Karpas-422 (cell line): Measurements from ENCODE around the gene PDZD2. TPM values are rescaled to one million over a fixed set of nuclear protein-coding genes. Genes with fewer than 3 reads are reported as not detected.

Experiments used
- DNase-seq: peaks from one replicate; pipeline ENCODE4 v3.0.0-alpha.2; 2015
- H2AFZ ChIP-seq: fragments of 200-600 bp; sonication (generic); 2 replicates; pipeline ENCODE4 v1.6.1; 2014; ENCODE audit warnings: antibody characterized with exemption, low read length, mixed read lengths
- H3K27ac ChIP-seq: fragments of 200-600 bp; sonication (generic); 2 replicates; pipeline ENCODE4 v1.5.1; 2014; ENCODE audit warnings: mild to moderate bottlenecking, low read length, moderate library complexity
- H3K27me3 ChIP-seq: fragments of 200-600 bp; sonication (generic); 2 replicates; pipeline ENCODE4 v1.6.1; 2014; ENCODE audit warnings: low read length, mixed read lengths
- H3K36me3 ChIP-seq: fragments of 200-600 bp; sonication (generic); 2 replicates; pipeline ENCODE4 v1.6.1; 2014; ENCODE audit warnings: low read length, mixed read lengths; ENCODE audit not compliant: insufficient read depth
- H3K4me1 ChIP-seq: fragments of 200-600 bp; sonication (generic); 2 replicates; pipeline ENCODE4 v1.6.1; 2014; ENCODE audit warnings: mild to moderate bottlenecking, low read length, mixed read lengths
- H3K4me2 ChIP-seq: fragments of 200-600 bp; sonication (generic); 2 replicates; pipeline ENCODE4 v1.6.1; 2014; ENCODE audit warnings: low read length, low read depth, mild to moderate bottlenecking; ENCODE audit not compliant: poor library complexity, severe bottlenecking
- H3K4me3 ChIP-seq: fragments of 200-600 bp; sonication (generic); 2 replicates; pipeline ENCODE4 v1.5.1; 2014; ENCODE audit warnings: mild to moderate bottlenecking, antibody characterized with exemption, low read length, mixed read lengths
- H3K79me2 ChIP-seq: fragments of 200-600 bp; sonication (generic); 2 replicates; pipeline ENCODE4 v1.6.1; 2014; ENCODE audit warnings: mild to moderate bottlenecking, low read length, mixed read lengths
- H3K9ac ChIP-seq: fragments of 200-600 bp; sonication (generic); 2 replicates; pipeline ENCODE4 v1.6.0; 2014; ENCODE audit warnings: low read length
- H3K9me2 ChIP-seq: fragments of 200-600 bp; sonication (generic), shearing (Covaris generic); replicated peaks from 2 replicates; pipeline ENCODE4 v1.6.0; 2014; ENCODE audit warnings: mild to moderate bottlenecking, low read length, moderate library complexity; ENCODE audit not compliant: insufficient read depth
- H3K9me3 ChIP-seq: fragments of 300-700, 200-600 bp; sonication (generic); 2 replicates; pipeline ENCODE4 v1.6.1; 2014; ENCODE audit warnings: low read length, mixed read lengths
- H4K20me1 ChIP-seq: fragments of 200-600 bp; sonication (generic); 2 replicates; pipeline ENCODE4 v1.6.1; 2014; ENCODE audit warnings: mild to moderate bottlenecking, antibody characterized with exemption, low read length, low read depth; ENCODE audit not compliant: insufficient read depth
- total RNA-seq: library from RNA; depleted of rRNA; stranded (reverse); fragments of >200 nt; shearing (Covaris generic); gene quantifications from 2 replicates; pipeline ENCODE4 v1.2.3, GENCODE V29; 2014; ENCODE audit warnings: low replicate concordance

Gene PDZD2
- total RNA-seq, 1 experiment from 2014 or later, result not detected

GRCh38 chr5:31894141-31894540 is 255.2 kb downstream of the PDZD2 start:
- Histone ChIP-seq H3K9me2 (no peaks in the 10 kb centered on the region), H3K4me1 (no peaks in the 10 kb centered on the region), H3K9ac (no peak overlapping the region), H4K20me1 (no peaks in the 10 kb centered on the region), H3K4me2 (no peak overlapping the region), H3K27ac (no peak overlapping the region), H3K4me3 (no peak overlapping the region), H3K27me3 (no peaks in the 10 kb centered on the region), H3K9me3 (no peaks in the 10 kb centered on the region), H2AFZ (no peak overlapping the region), H3K79me2 (no peaks in the 10 kb centered on the region), H3K36me3 (no peaks in the 10 kb centered on the region)
- DNase-seq, result no peak

DNA sequence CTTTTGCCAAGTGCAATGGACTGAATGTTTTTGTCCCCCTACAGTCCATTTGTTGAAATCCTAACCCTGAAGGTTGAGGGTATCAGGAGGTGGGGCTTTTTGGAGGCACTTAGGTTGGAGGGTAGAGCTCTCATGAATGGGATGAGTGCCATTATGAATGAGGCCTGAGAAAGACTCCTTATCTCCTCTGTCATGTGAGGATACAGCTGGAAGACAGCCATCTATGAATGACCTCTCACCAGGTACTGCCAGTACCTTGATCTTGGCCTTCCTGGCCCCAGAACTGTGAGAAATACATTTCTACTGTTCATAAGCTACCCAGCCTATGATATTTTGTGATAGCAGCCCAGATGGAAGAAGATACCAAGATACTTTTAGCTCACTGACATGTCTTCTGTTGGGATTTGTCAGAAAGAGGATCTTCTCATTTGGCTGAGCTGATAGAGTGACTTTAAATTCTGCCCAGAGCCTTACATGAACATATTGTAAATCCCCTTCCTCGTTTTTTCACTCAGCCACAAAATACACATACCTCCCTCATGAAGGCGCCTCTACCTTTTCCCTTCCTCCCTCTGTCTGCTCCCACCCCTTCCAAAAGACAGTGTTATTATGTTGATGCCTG is 256.4 kb downstream of the PDZD2 start:
- Histone ChIP-seq H3K9me2 (no peaks in the 10 kb centered on the region), H3K36me3 (no peaks in the 10 kb centered on the region), H4K20me1 (no peaks in the 10 kb centered on the region), H3K9ac (no peak overlapping the region), H3K27ac (no peak overlapping the region), H2AFZ (no peak overlapping the region), H3K79me2 (no peaks in the 10 kb centered on the region), H3K9me3 (no peaks in the 10 kb centered on the region), H3K27me3 (no peaks in the 10 kb centered on the region), H3K4me2 (no peak overlapping the region), H3K4me3 (no peak overlapping the region), H3K4me1 (no peaks in the 10 kb centered on the region)
- no peak for DNase-seq

DNA sequence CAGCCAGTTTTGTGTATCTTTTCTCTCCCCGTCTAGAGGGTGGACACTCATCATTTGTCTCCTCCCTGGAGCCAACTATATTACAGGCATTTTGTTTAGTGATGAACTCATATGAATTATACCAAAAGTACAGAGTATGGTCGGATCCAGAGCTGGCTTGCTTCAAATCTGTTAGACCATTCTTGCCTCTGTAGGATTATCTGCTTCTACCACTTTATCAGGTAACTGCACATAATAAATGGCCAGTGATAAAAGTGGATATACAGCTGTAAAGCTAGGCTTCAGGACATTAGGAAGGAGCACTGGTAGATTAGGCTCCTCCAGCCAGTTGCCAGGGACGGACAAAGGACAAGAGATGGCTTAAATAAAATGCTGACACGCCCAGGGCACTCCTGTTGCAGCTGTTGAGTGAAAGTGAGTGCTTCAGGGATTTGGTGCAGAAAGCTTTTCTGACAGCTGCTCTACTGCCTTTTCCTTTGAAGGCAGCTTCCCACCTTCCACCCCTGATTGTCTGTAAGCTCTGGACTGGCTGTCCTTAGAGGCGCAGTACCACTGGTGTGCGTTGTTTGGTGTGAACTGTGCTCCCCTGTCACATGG is 259.2 kb downstream of the PDZD2 start:
- Histone ChIP-seq H3K79me2 (no peaks in the 10 kb centered on the region), H3K27ac (no peak overlapping the region), H3K4me3 (no peak overlapping the region), H3K36me3 (no peaks in the 10 kb centered on the region), H3K4me2 (no peak overlapping the region), H2AFZ (no peak overlapping the region), H4K20me1 (no peaks in the 10 kb centered on the region), H3K27me3 (no peaks in the 10 kb centered on the region), H3K4me1 (no peaks in the 10 kb centered on the region), H3K9ac (no peak overlapping the region), H3K9me2 (no peaks in the 10 kb centered on the region), H3K9me3 (no peaks in the 10 kb centered on the region)
- DNase-seq, result no peak

DNA sequence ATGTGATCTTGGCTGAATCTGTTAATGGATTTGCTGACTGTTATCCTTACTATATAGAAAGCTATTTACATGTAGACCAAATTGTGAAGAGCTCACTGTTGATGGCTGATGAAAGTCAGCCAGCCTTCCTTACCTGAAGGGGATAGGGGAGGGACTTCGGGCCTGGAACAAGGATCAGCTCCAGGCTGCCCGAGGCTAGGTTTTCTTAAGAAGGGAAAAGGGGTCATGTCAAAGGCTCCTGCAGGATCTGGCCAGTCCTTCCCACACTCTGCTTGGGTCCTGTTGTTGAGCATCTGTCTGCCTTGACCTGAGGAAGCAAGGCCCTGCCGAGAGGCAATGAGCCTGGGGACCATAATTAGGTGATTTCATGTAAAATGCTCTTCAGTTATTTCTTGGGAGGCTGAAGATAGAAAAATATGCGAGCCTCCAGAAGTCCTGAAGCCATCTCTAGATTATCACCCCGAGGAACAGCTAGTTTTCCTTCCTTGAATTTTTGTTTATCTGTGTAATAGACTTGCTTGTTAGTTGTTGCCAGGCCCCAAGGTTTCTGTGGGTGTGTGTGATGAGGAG is 261.4 kb downstream of the PDZD2 start:
- Histone ChIP-seq H3K27me3 (no peaks in the 10 kb centered on the region), H3K4me2 (no peak overlapping the region), H2AFZ (no peak overlapping the region), H3K9me3 (no peaks in the 10 kb centered on the region), H3K9ac (no peak overlapping the region), H3K9me2 (no peaks in the 10 kb centered on the region), H3K27ac (no peak overlapping the region), H3K79me2 (no peaks in the 10 kb centered on the region), H4K20me1 (no peaks in the 10 kb centered on the region), H3K4me1 (no peaks in the 10 kb centered on the region), H3K4me3 (no peak overlapping the region), H3K36me3 (no peaks in the 10 kb centered on the region)
- DNase-seq, result no peak

GRCh38 chr5:31901807-31902530 is 263.0 kb downstream of the PDZD2 start:
- Histone ChIP-seq H3K4me2 (no peak overlapping the region), H2AFZ (no peak overlapping the region), H3K9me3 (no peaks in the 10 kb centered on the region), H3K79me2 (no peaks in the 10 kb centered on the region), H3K4me3 (no peak overlapping the region), H4K20me1 (no peaks in the 10 kb centered on the region), H3K9ac (no peak overlapping the region), H3K27me3 (no peaks in the 10 kb centered on the region), H3K9me2 (no peaks in the 10 kb centered on the region), H3K4me1 (no peaks in the 10 kb centered on the region), H3K27ac (no peak overlapping the region), H3K36me3 (no peaks in the 10 kb centered on the region)
- no peak for DNase-seq

- no peak overlapping the region for H3K27ac ChIP-seq
- no peaks in the 10 kb centered on the region for H3K9me3 ChIP-seq
- no peak overlapping the region for H3K4me2 ChIP-seq
- H3K4me3 ChIP-seq, result no peak overlapping the region
- no peaks in the 10 kb centered on the region for H3K4me1 ChIP-seq
- H3K79me2 ChIP-seq, result no peaks in the 10 kb centered on the region
- no peaks in the 10 kb centered on the region for H3K9me2 ChIP-seq
- no peaks in the 10 kb centered on the region for H4K20me1 ChIP-seq
- H3K27me3 ChIP-seq, result no peaks in the 10 kb centered on the region
- H3K9ac ChIP-seq, result no peak overlapping the region
- DNase-seq, result no peak
- no peak overlapping the region for H2AFZ ChIP-seq
- no peaks in the 10 kb centered on the region for H3K36me3 ChIP-seq
Observed at GRCh38 chr5:31908396-31908795, 269.5 kb downstream of the PDZD2 start.

DNA sequence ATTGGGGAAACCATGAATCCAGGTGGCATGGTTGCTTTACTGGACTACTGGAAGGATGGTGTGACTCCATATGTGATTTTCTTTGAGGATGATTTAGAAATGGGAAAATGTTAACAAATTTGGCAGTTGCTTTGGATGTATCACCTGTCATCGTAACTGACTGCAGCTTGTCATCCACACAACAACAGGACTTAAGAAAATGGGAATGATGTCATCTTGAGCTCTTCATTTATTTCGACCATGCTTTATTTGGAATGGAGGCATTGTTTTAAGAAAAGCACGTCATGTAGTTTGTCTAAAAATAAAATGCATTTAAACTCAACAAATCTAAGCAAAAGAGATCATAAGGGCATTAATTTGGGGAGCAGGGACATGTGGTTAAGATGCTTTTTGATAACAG is 270.1 kb downstream of the PDZD2 start:
- Histone ChIP-seq H3K4me1 (no peaks in the 10 kb centered on the region), H4K20me1 (no peaks in the 10 kb centered on the region), H3K27me3 (no peaks in the 10 kb centered on the region), H3K4me2 (no peak overlapping the region), H2AFZ (no peak overlapping the region), H3K9ac (no peak overlapping the region), H3K9me2 (no peaks in the 10 kb centered on the region), H3K36me3 (no peaks in the 10 kb centered on the region), H3K9me3 (no peaks in the 10 kb centered on the region), H3K4me3 (no peak overlapping the region), H3K27ac (no peak overlapping the region), H3K79me2 (no peaks in the 10 kb centered on the region)
- DNase-seq, result no peak
